Neuronal stem cell (in vitro differentiated cells): ENCODE data around the gene SHC2.
"Not testable (repeated sequence)": the region's sequence is repeated elsewhere in the genome, so short reads cannot be mapped to it uniquely, and the experiment has no call there.

Experiments used
- DNase-seq: peaks from one replicate; pipeline ENCODE4 v3.0.0-alpha.2; 2013; ENCODE audit warnings: low spot score
- H2AFZ ChIP-seq: one replicate; pipeline ENCODE4 v1.6.1; 2013; ENCODE audit warnings: mild to moderate bottlenecking, low read length, inconsistent platforms
- H2AK5ac ChIP-seq: 2 replicates; pipeline ENCODE4 v1.6.1; 2013; ENCODE audit warnings: low read depth, mild to moderate bottlenecking, inconsistent platforms, low read length, moderate library complexity, mixed read lengths
- H2BK120ac ChIP-seq: 2 replicates; pipeline ENCODE4 v1.6.1; 2013; ENCODE audit warnings: low read depth, mild to moderate bottlenecking, inconsistent platforms, low read length, moderate library complexity, mixed read lengths
- H2BK12ac ChIP-seq: one replicate; pipeline ENCODE4 v1.6.1; 2013; ENCODE audit warnings: low read length, inconsistent platforms
- H2BK15ac ChIP-seq: 2 replicates; pipeline ENCODE4 v1.6.1; 2013; ENCODE audit warnings: mild to moderate bottlenecking, low read length, inconsistent platforms, mixed read lengths
- H2BK5ac ChIP-seq: one replicate; pipeline ENCODE4 v1.6.1; 2013; ENCODE audit warnings: inconsistent platforms, mild to moderate bottlenecking, low read length, moderate library complexity
- H3K14ac ChIP-seq: one replicate; pipeline ENCODE4 v1.6.1; 2013; ENCODE audit warnings: low read length, inconsistent platforms
- H3K18ac ChIP-seq: 2 replicates; pipeline ENCODE4 v1.6.1; 2013; ENCODE audit warnings: low read length, inconsistent platforms
- H3K23ac ChIP-seq: 2 replicates; pipeline ENCODE4 v1.6.1; 2013; ENCODE audit warnings: low read depth, mild to moderate bottlenecking, mixed read lengths, low read length, inconsistent platforms; ENCODE audit not compliant: poor library complexity
- H3K27ac ChIP-seq: replicated peaks from 3 replicates; pipeline ENCODE4 v1.5.1; 2013; ENCODE audit warnings: low read length, inconsistent platforms
- H3K27me3 ChIP-seq, 3 experiments: 2 replicates each; pipeline ENCODE4 v1.6.1; 2013; ENCODE audit warnings: low read length in 3 of 3, mild to moderate bottlenecking in 2 of 3, inconsistent platforms in 1 of 3, low read depth in 1 of 3, mixed read lengths in 1 of 3, moderate library complexity in 1 of 3; ENCODE audit not compliant: control insufficient read depth in 3 of 3, insufficient read depth in 3 of 3
- H3K36me3 ChIP-seq, 2 donors: replicated peaks in 1 of 2; 2 replicates each; pipeline ENCODE4 v1.6.1; 2013; ENCODE audit warnings: low read length in 2 of 2; ENCODE audit not compliant: control insufficient read depth in 2 of 2, insufficient read depth in 2 of 2
- H3K4ac ChIP-seq: 2 replicates; pipeline ENCODE4 v1.6.1; 2013; ENCODE audit warnings: inconsistent platforms, mild to moderate bottlenecking, low read length, moderate library complexity
- H3K4me1 ChIP-seq, 2 donors: 1 replicate in 1 of 2; 2 replicates in 1 of 2; pipeline ENCODE4 v1.6.1; 2013; ENCODE audit warnings: low read length in 2 of 2, low read depth in 1 of 2; ENCODE audit not compliant: control insufficient read depth in 2 of 2, insufficient read depth in 1 of 2
- H3K4me2 ChIP-seq: one replicate; pipeline ENCODE4 v1.6.1; 2013; ENCODE audit warnings: mild to moderate bottlenecking, low read length, inconsistent platforms; ENCODE audit not compliant: insufficient read depth, poor library complexity, severe bottlenecking
- H3K4me3 ChIP-seq, 2 donors: 2 replicates each; pipeline ENCODE4 v1.5.1; 2013; ENCODE audit warnings: low read length in 2 of 2, mild to moderate bottlenecking in 2 of 2, inconsistent platforms in 1 of 2, moderate library complexity in 1 of 2
- H3K79me1 ChIP-seq: one replicate; pipeline ENCODE4 v1.6.1; 2013; ENCODE audit warnings: low read depth, mild to moderate bottlenecking, inconsistent platforms, low read length, moderate library complexity
- H3K9ac ChIP-seq: one replicate; pipeline ENCODE4 v1.6.1; 2013; ENCODE audit warnings: mild to moderate bottlenecking, low read depth, low read length, inconsistent platforms; ENCODE audit not compliant: poor library complexity
- H3K9me3 ChIP-seq, 2 donors: replicated peaks in 1 of 2; 2 replicates each; pipeline versions ENCODE3 to v1.6.1; 2013; ENCODE audit warnings: low read length in 2 of 2, mild to moderate bottlenecking in 2 of 2, inconsistent platforms in 1 of 2, low read depth in 1 of 2, mixed read lengths in 1 of 2, moderate library complexity in 1 of 2; ENCODE audit not compliant: control insufficient read depth in 2 of 2, insufficient read depth in 1 of 2
- H4K8ac ChIP-seq: one replicate; pipeline ENCODE4 v1.6.1; 2013; ENCODE audit warnings: low read depth, mild to moderate bottlenecking, inconsistent platforms, low read length, moderate library complexity
- H4K91ac ChIP-seq: one replicate; pipeline ENCODE4 v1.6.1; 2013; ENCODE audit warnings: low read length, low read depth, mild to moderate bottlenecking, inconsistent platforms; ENCODE audit not compliant: poor library complexity
- WGBS, 2 donors: extraction: QIAGEN DNeasy Blood & Tissue Kit; methylation state at CpG; one replicate each; pipeline ENCODE4 v1.1.7; 2013; ENCODE audit warnings: missing lambda C conversion rate in 2 of 2, mixed read lengths in 1 of 2; ENCODE audit not compliant: insufficient read length in 2 of 2, insufficient replicate concordance in 1 of 2; ENCODE audit errors: extremely low coverage in 2 of 2; 5-methylcytosine and 5-hydroxymethylcytosine counted together

The SHC2 gene

DNA sequence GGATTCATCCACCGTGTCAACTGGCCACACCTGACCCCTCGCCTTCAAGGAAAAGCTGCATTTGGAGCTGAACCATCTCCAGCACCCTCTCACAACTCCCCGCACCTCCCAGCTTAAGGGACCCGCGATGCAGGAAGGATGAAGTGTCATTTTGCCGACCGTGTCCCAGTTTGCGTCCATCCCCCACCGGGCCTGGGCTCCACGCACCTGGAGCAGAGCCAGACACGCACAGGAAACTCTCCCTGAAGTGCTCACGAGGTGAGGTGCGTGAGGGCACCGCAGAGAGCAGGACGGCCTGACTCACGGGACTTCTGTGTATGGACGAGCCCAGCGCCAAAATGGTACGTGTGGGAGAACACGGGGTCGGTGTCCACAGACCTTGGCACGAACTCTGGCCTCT, 7.2 kb downstream of the SHC2 start:
- peaks cover 9 to 13% of the 10 kb centered on the region in 2 donors for H3K9me3 ChIP-seq
- peak overlapping the region; percentile 85 for H3K23ac ChIP-seq
- H2BK5ac ChIP-seq = no peak overlapping the region
- H3K4me3 ChIP-seq = no peak overlapping the region
- H3K4ac ChIP-seq = peak overlapping the region; percentile 53
- no peak overlapping the region for H3K27ac ChIP-seq
- no peak overlapping the region for H2BK120ac ChIP-seq
- peak overlapping the region; percentile 94 for H2BK12ac ChIP-seq
- no peak overlapping the region for H4K91ac ChIP-seq
- no peaks in the 10 kb centered on the region for H3K27me3 ChIP-seq
- H3K4me1 ChIP-seq = no peaks in the 10 kb centered on the region
- H4K8ac ChIP-seq = no peak overlapping the region
- H3K36me3 ChIP-seq = peaks cover 0 to 4% of the 10 kb centered on the region in 2 donors
- no peak for DNase-seq
- no peak overlapping the region for H2AFZ ChIP-seq
- no peak overlapping the region for H3K4me2 ChIP-seq
- H3K14ac ChIP-seq = peak overlapping the region; percentile 56
- no CpG with 5 or more reads among the region's 22 CpGs for WGBS, 2 donors
- peak overlapping the region; percentile 28 for H2AK5ac ChIP-seq
- no peak overlapping the region for H3K9ac ChIP-seq
- H3K18ac ChIP-seq = peak overlapping the region; percentile 28
- H3K79me1 ChIP-seq = peaks cover 17% of the 10 kb centered on the region
- H2BK15ac ChIP-seq = peak overlapping the region; percentile 49

DNA sequence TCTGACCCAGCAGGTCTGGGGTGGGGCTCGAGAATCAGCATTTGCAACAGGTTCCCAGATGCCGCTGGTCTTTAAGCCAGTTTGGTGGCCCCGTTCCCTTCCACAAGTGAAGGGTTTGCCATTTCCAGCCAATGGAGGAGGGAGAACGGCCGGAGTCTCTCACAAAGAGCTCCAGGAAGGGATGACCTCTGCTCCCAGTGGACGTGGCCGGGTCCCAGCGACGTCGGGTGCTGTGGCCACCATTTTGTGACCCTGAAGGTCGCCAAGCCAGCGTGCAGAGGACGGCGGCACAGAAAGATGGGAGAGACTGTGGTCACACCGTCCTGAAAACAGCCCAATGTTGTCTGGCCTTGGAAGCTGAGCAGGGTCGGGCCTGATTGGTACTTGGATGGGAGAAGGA, 8.0 kb downstream of the SHC2 start:
- Histone ChIP-seq H3K4ac (no peak overlapping the region), H2BK12ac (no peak overlapping the region), H3K9me3 (peaks cover 9 to 13% of the 10 kb centered on the region in 2 donors), H3K4me1 (no peaks in the 10 kb centered on the region), H3K14ac (no peak overlapping the region), H2AK5ac (no peak overlapping the region), H3K79me1 (peaks cover 17% of the 10 kb centered on the region), H3K27ac (no peak overlapping the region), H3K27me3 (no peaks in the 10 kb centered on the region), H2BK15ac (no peak overlapping the region), H2BK5ac (no peak overlapping the region), H3K9ac (no peak overlapping the region), H4K8ac (no peak overlapping the region), H2AFZ (no peak overlapping the region), H3K23ac (no peak overlapping the region), H3K18ac (no peak overlapping the region), H4K91ac (no peak overlapping the region), H3K36me3 (peaks cover 0 to 4% of the 10 kb centered on the region in 2 donors), H2BK120ac (no peak overlapping the region), H3K4me3 (no peak overlapping the region), H3K4me2 (no peak overlapping the region)
- no CpG with 5 or more reads among the region's 16 CpGs for WGBS, 2 donors
- DNase-seq = no peak

DNA sequence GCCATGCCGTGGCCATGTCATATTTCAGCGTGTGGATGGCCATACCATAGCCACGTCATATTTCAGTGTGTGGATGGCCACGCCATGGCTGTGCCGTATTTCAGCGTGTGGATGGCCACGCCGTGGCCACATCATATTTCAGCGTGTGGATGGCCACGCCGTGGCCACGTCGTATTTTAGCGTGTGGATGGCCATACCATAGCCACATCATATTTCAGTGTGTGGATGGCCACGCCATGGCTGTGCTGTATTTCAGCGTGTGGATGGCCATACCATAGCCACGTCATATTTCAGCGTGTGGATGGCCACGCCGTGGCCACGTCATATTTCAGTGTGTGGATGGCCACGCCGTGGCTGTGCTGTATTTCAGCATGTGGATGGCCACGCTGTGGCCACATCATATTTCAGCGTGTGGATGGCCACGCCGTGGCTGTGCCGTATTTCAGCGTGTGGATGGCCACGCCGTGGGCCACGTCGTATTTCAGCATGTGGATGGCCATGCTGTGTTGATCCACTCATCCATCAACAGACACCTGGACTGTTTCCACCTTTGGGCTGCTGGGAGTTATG, 9.8 kb downstream of the SHC2 start:
- H3K27ac ChIP-seq, H2BK5ac ChIP-seq, H4K8ac ChIP-seq, H2BK12ac ChIP-seq, H3K4me1 ChIP-seq, H2AK5ac ChIP-seq, H2BK15ac ChIP-seq, H3K27me3 ChIP-seq, H3K4ac ChIP-seq, H3K9ac ChIP-seq, DNase-seq, H3K14ac ChIP-seq, H3K4me2 ChIP-seq, H2BK120ac ChIP-seq, H3K36me3 ChIP-seq, H2AFZ ChIP-seq, H4K91ac ChIP-seq, H3K18ac ChIP-seq: not testable (repeated sequence)
- WGBS, 2 donors = no CpG with 5 or more reads among the region's 33 CpGs
- Histone ChIP-seq H3K4me3 (peak overlapping the region in 1 of 2 donors; percentile 61), H3K23ac (peak overlapping the region; percentile 37), H3K79me1 (peaks cover 12% of the 10 kb centered on the region), H3K9me3 (peaks cover 9 to 13% of the 10 kb centered on the region in 2 donors)

DNA sequence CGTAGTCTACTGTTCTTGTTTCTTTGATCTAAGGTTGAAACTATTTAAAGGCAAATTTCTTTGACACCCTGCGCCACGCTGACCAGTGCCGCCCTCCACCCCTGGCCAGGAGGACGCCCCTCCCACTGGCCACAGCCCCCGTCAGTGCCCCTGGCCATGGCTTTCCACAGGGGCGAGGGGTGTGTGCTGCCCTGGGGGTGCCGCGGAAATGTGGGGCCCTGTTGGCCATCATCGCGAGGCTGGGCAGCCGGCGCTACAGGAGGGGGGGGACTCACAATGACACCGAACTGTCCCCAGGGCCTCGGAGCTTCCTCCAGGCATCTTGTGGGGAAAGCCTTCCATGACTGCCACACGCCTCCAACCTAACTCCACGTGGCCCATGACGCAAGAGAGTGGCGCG, 10.9 kb downstream of the SHC2 start:
- no peak overlapping the region for H3K27ac ChIP-seq
- H2BK15ac ChIP-seq = no peak overlapping the region
- H2BK5ac ChIP-seq = no peak overlapping the region
- no peak overlapping the region for H2BK120ac ChIP-seq
- no peak overlapping the region for H3K4ac ChIP-seq
- no peak overlapping the region for H3K4me3 ChIP-seq
- WGBS, 2 donors = no CpG with 5 or more reads among the region's 20 CpGs
- H3K4me1 ChIP-seq = no peaks in the 10 kb centered on the region
- H2AK5ac ChIP-seq = no peak overlapping the region
- H3K9me3 ChIP-seq = peaks cover 9 to 13% of the 10 kb centered on the region in 2 donors
- H2AFZ ChIP-seq = no peak overlapping the region
- H2BK12ac ChIP-seq = no peak overlapping the region
- DNase-seq = no peak
- no peaks in the 10 kb centered on the region for H3K27me3 ChIP-seq
- no peak overlapping the region for H3K4me2 ChIP-seq
- H4K8ac ChIP-seq = no peak overlapping the region
- no peak overlapping the region for H3K9ac ChIP-seq
- no peak overlapping the region for H3K23ac ChIP-seq
- peaks cover 0 to 4% of the 10 kb centered on the region in 2 donors for H3K36me3 ChIP-seq
- no peak overlapping the region for H4K91ac ChIP-seq
- peak overlapping the region; percentile 27 for H3K14ac ChIP-seq
- peaks cover 10% of the 10 kb centered on the region for H3K79me1 ChIP-seq
- H3K18ac ChIP-seq = peak overlapping the region; percentile 57
